Measurements from ENCODE around the gene OSBPL10.
A peak's percentile ranks its signal among the peaks of the same experiment; 100 is the strongest.
"Not testable (repeated sequence)": the region's sequence is repeated elsewhere in the genome, so short reads cannot be mapped to it uniquely, and the experiment has no call there.

The OSBPL10 gene

DNA sequence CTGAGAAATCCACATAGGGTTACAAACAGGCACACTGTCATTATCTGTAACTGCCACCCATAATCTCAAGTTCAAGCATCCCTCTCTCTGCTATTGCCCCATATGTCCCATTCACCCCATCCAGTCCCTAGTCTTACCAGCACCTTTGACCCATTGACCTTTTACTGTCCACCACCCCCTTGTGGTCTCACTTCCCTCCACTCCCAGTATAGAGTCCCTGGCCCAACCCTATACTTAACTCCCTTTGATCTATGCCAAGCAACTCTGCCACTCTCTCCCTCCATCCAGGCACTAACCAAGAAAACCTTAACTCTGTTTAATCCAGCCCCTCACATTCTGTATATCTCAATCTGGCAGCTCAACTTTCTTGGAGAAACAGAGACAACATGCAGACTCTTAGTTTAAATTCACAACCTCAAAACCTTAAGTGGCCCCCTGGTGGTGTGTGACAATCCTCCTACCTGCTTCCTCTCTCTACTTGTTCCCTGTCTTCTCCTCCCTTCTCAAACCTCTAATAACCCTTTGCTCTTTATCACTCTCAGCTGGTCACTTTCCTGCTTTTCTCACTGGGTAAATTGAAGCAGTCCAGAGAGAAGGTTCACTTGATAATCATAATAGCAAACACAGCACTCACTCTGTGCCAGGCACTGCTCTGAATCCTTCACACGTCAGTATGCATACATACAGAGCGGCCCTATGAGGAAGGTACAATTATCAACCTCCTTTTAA, 285.6 kb downstream of the OSBPL10 start:
- peak; percentile 48 to 55 for DNase-seq

DNA sequence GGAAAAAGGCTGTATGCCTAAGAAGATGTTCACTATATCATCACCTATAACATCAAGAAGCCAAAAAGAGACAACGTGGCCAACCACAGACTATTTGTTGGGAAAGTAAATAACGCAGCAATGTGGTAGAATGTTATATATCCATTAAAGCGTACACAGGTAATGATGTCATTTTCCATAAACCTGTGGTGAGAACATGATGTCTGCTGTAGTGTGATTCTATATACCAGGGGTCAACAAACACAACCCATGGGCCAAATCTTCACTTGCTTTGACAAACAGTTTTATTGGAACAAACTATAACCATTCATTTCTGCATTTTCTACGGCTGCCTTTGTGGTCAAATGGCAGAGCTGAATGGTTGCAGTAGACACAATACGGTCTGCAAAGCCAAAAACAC, 287.7 kb downstream of the OSBPL10 start:
- no peak for DNase-seq

DNA sequence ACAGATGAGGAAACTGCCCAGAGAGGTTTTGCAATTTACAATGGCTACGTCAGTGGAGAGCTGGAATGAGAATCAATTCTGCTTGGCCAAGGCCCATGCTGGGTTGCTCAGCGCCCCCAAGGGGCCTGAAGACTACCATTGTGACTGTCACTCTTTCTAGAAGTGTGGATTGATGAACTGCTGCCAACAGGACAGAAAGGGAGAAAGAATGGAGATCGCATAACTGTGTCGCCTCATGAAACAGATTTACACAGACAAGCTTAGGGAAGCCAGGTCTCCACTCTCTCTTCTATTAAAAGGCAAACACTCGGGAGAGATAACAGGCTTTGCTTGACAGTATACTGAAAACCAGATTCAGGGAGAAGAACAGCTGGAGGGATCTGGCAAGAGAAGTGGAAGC, 288.3 kb downstream of the OSBPL10 start:
- DNase-seq: peak; percentile 41 to 50

- no peak for DNase-seq
Observed at GRCh38 chr3:31690771-31691170, 290.3 kb downstream of the OSBPL10 start.

- not testable (repeated sequence) for DNase-seq
Observed at GRCh38 chr3:31689523-31689922, 291.5 kb downstream of the OSBPL10 start.

GRCh38 chr3:31688984-31689383, 292.1 kb downstream of the OSBPL10 start:
- no peak for DNase-seq

DNA sequence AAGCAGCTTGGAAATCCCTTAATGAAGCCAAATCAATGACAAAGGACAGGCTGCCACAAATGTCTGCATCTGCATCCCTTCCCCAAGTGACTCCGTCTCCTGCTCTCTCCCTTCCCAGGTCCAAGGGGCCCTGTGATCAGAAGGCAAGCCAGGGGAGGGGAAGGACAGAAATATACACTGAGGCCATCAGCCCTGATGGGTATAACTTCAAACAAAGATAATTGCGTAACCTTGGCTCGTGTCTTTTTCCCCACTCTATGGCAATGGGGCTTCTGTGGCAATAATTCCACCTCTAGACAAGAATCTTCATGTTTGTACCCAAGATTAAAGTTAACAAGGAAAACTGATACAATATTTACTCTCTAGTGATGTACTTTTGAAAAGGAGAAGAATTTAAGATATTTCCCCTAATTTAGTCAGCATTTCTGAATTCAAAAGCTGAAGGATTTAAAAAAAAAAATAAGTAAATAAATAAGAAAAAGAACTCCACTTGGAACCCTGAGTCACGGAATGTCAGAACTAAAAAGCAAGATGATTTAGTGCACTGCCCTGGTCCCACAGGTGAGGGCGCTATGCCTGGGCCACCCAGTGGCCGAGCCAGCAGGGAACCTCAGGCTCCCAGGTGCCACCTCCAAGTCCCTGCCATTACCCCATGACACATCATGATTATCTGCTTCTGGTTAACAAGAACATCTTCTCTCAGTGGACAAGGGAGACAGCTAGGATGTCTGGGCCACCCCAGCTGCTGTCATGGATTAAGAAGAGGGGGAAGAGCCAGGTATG, 293.9 kb downstream of the OSBPL10 start:
- no peak for DNase-seq

DNA sequence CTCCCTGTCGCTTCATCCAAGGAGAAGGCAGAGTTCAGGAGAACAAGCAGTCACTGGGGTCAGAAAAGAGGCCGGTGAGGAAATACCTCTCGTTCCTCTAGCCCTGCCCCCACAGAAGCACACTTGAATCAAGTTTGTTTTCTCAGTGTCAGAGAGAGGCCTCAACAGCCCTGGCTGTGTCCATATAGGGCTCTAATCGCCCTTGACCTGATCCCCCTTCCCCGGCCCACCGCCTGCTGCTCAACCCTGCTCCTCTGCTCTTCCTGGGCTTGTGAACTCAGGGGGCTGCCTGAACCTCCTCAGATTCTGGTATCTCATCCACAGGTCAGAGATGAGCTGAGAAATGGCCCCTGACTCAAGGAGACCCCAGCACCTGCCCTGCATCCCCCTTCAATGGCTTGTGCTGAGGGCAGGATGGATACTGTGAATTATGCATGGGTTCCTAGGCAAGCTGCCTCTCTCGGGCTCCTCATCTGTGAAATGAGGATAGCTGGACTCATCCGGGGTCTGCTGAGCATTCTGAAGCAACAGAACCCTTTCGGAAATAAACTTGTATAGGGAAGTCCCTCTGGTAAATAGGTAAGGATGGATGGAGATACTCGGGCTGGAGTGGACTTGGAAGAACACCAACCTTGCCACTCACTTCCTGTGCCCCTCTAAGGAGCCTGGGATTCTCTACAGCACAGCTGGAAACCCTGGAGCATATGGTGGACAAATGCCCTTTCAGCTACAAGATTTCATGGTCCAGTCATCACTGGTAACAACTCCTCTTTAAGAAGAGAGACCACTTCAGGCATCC, 300.8 kb downstream of the OSBPL10 start:
- DNase-seq: no peak

DNA sequence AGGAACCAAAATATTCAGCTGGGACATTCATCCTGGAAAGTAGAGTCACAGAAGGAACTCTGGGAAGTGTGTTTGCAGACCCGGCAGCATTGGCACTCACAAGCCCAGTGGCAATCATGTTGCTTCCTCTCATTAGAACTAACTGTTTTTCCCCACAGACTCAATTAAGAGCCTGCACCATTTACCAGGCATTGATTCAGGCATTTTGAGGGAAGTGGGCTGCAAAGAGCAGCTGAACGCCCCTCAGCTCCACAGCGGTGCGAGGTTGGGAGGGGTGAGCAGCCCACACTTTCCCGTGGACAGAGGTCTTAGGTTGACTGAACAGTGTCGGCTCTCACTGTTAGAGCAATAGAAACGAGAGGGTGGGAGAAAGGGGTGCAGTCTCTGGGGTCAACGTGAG, 304.5 kb downstream of the OSBPL10 start:
- no peak for DNase-seq

DNA sequence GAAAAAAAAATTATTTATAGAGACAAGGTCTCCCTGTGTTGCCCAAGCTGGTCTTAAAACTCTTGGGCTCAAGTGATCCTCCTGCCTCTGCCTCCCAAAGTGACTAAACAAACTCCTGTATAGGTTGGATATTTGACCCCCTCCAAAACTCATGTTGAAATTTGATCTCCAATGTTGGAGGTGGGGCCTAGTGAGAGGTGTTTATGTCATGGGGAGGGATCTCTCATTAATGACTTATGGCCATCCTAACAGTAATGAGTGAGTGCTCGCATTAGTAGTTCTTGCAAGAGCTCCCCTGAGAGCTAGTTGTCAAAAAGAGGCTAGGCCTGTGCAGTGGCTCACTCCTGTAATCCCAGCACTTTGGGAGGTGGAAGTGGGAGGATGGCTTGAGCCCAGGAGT, 307.1 kb downstream of the OSBPL10 start:
- DNase-seq: no peak

- peak; percentile 18 to 88 for DNase-seq
Observed at GRCh38 chr3:31671976-31672375, 309.1 kb downstream of the OSBPL10 start.

DNA sequence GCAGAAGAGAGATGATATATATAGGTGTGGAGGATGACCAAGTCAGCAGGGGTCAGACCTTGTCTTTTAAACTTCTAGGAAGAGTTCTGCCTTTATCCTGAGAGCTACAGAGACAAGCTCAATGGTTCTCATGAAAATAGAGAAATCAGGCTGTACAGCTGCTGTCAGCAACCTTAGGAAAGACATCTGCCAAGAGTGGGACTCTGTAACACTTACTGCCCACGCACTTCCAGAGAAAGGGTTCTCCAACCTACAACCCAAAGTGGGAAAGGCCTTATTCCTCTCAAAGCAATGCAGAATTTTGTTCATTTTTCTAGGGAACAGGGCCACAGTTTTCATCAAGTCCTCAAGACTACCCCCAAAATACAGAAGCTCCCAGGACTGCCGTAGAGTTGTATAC, 309.6 kb downstream of the OSBPL10 start:
- peak; percentile 53 to 74 for DNase-seq

DNA sequence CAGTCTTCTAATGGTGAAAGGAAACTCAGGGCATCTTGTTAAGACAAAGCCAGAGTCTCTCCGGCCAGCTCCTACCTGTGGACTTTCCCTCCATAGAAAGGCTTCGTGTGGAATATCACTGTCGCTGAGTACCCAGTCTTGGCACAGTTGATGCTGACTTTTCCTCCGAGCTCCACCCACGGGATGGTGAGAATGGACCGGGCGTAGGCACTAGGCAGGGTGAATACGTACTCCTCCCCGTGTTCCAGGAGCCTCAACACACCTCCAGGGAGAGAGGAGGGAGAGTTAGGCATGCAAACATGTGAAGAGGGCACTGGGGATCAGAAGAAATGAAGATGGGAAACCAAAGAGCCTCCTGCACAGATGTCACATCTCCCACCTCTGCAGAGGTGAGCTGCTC, 310.3 kb downstream of the OSBPL10 start:
- DNase-seq: no peak

DNA sequence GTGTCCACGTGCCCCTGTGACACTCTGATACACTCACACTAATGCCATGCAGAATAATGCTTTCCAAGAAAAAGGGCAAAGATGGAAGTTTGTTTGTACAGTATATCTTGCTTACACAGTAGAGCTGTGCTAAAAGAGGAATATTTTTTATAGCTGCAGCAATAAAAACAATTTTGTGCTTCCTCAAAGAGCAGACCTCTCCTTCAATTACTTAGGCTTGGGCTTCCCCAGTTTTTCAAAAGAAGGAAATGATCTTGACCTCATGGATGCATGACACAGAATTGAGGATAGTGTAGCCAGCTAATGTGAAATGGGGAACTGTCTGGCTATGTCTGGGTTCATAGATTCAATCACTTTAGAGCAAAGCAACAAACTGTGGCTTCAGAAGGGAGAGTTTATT, 310.9 kb downstream of the OSBPL10 start:
- DNase-seq: peak; percentile 89 to 93

GRCh38 chr3:31668242-31668641, 312.8 kb downstream of the OSBPL10 start:
- peak; percentile 75 to 76 for DNase-seq

- DNase-seq: no peak
Observed at GRCh38 chr3:31667582-31667981, 313.5 kb downstream of the OSBPL10 start.

GRCh38 chr3:31664031-31664430, 317.0 kb downstream of the OSBPL10 start:
- no peak for DNase-seq

DNA sequence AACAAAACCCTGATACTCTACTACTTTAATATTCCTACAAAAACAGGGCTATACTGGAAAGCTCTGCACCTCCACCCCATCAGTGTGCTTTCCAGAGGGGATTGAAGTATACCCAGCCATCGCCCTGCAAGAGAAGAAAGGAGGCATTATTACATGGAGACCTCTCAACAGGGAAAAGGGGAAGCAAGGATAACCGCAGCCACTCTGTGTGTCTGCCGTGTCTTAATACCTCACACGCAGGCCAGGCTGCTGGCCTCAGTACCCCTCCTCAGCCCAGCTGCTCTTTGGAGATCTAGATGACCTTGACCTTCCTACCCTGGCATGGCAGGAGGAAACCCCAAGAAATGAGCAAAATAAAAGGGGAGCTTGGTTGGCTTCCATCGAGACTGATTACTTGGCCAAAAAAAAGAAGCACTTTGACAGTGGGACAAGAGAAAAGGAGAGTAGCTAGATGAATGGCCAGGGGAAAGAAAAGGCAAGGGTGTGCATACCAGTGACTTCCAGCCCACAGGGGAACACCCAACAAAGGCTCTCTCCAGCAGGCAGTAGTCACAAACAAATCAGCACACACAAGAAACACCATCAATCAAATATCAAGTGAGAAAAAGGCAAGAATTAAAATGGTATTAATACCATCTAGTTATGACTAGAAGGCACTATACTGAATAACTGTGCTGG, 318.9 kb downstream of the OSBPL10 start:
- peak in 1 of 2 donors; percentile 23 for DNase-seq

GRCh38 chr3:31661286-31661685, 319.8 kb downstream of the OSBPL10 start:
- DNase-seq: no peak

DNA sequence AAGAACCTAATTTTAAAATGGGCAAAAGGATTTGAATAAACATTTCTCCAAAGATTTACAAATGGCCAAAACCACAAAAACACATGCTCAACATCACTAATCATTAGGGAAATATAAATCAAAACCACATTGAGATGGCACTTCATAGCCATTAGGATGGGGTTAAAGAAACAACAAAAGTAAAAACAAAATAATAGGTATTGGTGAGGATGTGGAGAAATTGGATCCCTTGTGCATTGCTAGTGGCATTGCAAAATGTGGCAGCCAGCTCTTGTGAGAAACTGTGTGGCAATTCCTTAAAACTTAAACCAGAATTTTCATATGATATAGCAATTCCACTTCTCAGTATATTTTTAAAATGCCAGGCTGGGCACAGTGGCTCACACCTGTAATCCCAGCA, 321.8 kb downstream of the OSBPL10 start:
- no peak for DNase-seq

DNA sequence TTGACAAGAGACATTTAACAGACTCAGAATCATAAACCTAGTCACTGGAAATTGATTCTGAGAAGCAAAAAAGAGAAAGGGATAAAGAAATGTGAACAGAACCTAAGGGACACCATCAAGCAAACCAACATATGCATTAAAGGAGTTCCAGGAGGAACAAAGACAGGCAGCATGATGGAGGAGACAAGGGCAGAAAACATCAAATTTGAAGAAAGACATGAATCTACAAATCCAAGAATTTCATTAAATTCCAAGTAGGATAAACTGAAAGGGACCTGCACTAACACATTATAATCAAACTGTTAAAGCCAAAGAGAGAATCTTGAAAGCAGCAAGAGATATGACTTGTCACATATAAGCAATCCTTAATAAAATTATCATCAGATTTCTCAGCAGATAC, 326.1 kb downstream of the OSBPL10 start:
- DNase-seq: no peak

DNA sequence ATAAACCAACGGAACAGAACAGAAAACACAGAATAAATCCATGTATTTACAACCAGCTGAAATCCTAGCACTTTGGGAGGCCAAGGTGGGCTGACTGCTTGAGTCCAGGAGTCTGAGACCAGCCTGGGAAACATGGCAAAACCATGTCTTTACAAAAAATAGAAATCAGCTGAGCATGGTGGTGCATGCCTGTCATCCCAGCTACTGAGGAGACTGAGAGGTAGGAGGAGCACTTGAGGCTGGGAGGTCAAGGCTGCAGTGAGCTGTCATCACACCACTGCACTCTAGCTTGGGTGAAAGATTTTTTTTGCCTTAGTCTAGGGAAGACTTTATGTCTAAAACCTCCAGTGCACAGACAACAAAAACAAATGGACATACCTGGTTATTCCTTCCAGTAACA, 327.6 kb downstream of the OSBPL10 start:
- no peak for DNase-seq

DNA sequence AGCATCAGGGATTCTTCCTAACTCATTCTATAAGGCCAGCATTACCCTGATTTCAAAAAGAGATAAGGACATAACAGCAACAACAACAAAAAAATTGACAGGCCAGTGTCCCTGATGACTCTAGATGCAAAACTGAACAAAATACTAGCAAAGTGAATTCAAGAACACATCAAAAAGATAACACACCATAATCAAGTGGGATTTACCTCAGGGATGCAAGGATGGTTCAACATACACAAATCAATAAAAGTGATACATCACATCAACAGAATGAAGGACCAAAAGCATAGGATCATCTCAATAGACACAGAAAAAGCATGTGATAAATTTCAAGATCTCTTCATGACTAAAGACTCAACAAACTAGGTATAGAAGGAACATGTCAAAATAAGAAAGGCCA, 328.8 kb downstream of the OSBPL10 start:
- DNase-seq: no peak

Measured in inflammatory macrophage (primary cell).